Activated naive CD8-positive, alpha-beta T cell treated with anti-CD3 and anti-CD28 coated beads, Interleukin-2, amount 50 U/mL, for 24 hours (primary cell): ENCODE measurements around the gene TIAM2.

Experiments used
- ATAC-seq: fragments of 150-1000 bp; cut with Tn5 transposase; one replicate; pipeline ENCODE4 v1.10.0; 2021
- DNase-seq: peaks from one replicate; pipeline ENCODE4 v3.0.0; 2021
- H3K27ac Mint-ChIP-seq: one replicate; pipeline ENCODE4 v1.8.0; 2021; ENCODE audit warnings: mild to moderate bottlenecking, mixed read lengths
- H3K27me3 Mint-ChIP-seq: one replicate; pipeline ENCODE4 v1.8.0; 2021; ENCODE audit warnings: mixed read lengths
- H3K36me3 Mint-ChIP-seq: one replicate; pipeline ENCODE4 v1.8.0; 2021; ENCODE audit warnings: low read depth, mixed read lengths
- H3K4me1 Mint-ChIP-seq: one replicate; pipeline ENCODE4 v1.8.0; 2021; ENCODE audit warnings: mixed read lengths
- H3K4me3 Mint-ChIP-seq: one replicate; pipeline ENCODE4 v1.8.0; 2021; ENCODE audit warnings: mild to moderate bottlenecking, moderate library complexity, mixed read lengths
- H3K9me3 Mint-ChIP-seq: one replicate; pipeline ENCODE4 v1.8.0; 2021; ENCODE audit warnings: mixed read lengths

The TIAM2 gene

DNA sequence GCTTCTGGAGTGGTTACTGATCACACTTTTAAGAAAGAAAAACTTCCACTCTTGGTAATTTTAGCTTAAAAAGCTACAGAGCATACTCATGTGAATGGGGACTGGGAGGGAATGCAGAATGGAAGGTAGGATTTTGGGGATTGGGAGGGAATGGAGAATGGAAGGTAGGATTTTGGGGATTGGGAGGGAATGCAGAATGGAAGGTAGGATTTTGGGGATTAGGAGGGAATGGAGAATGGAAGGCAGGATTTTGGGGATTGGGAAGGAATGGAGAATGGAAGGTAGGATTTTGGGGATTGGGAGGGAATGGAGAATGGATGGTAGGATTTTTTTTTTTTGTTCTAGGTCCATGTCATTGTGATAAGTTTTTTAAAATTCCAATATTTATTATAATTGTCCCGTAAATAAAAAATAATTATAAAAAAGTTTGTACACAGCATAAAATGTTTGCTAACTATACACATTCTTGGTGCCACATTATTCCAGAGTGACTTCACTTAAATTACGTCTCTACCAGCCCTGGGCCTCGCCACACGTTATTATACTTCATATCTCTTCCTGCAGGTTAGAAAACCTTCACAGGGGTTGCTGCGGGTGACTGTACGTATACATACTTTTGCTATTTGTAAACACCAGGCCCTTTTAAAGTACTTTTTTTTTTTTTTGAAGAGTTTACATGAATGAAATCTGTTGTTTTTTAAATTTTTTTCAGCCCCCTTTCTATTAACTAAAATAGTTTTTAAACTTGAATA is 127.3 kb downstream of the TIAM2 start:
- ATAC-seq (no peak), DNase-seq (no peak)
- Mint-ChIP-seq H3K4me1 (peaks cover 27% of the 10 kb centered on the region), H3K9me3 (no peaks in the 10 kb centered on the region), H3K4me3 (no peak overlapping the region), H3K36me3 (peaks cover 6% of the 10 kb centered on the region), H3K27me3 (peaks cover 5% of the 10 kb centered on the region), H3K27ac (no peak overlapping the region)

DNA sequence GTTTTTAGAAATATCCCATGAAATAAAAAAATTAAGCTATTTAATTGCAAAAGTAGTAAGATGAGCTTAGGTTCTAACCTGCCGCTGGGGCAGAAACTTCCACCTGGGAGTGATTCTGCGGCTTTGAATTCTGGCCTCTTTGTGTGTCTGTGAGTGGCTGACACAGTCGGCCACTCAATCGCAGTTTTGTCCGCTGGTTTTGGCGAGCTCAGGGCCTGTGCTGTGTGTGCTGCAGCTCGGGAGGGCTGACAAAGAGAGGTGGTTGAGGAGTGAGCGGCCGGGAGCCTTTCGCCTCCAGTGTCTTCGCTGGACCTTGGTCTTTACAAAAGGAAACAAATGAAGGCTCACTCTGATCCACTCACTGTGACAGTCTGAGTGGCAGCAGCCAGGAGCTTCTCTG is 128.4 kb downstream of the TIAM2 start:
- H3K36me3 Mint-ChIP-seq = peaks cover 8% of the 10 kb centered on the region
- H3K4me1 Mint-ChIP-seq = peaks cover 32% of the 10 kb centered on the region
- H3K4me3 Mint-ChIP-seq = no peak overlapping the region
- ATAC-seq = no peak
- H3K9me3 Mint-ChIP-seq = no peaks in the 10 kb centered on the region
- no peak overlapping the region for H3K27ac Mint-ChIP-seq
- H3K27me3 Mint-ChIP-seq = peaks cover 5% of the 10 kb centered on the region
- no peak for DNase-seq

DNA sequence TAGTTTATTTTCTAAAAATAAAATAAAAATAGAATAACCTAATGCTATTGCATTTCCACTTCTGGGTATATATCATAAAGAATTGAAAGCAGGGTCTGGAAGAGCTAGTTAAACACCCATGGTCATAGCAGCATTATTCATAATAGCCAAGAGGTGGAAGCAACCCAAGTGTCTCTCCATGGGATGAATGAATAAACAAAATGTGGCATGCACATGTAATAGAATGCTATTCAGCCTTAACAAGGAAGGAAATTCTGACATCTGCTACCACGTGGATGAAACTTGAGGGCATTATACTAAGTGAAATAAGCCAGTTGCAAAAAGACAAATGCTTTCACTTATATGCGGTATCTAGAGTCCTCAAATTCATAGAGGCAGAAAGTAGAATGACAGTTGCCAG is 130.8 kb downstream of the TIAM2 start:
- Mint-ChIP-seq H3K36me3 (peaks cover 12% of the 10 kb centered on the region), H3K27ac (peak overlapping the region; percentile 75), H3K27me3 (peaks cover 5% of the 10 kb centered on the region), H3K4me3 (peak overlapping the region; percentile 37), H3K4me1 (peaks cover 51% of the 10 kb centered on the region), H3K9me3 (no peaks in the 10 kb centered on the region)
- DNase-seq (no peak), ATAC-seq (no peak)

DNA sequence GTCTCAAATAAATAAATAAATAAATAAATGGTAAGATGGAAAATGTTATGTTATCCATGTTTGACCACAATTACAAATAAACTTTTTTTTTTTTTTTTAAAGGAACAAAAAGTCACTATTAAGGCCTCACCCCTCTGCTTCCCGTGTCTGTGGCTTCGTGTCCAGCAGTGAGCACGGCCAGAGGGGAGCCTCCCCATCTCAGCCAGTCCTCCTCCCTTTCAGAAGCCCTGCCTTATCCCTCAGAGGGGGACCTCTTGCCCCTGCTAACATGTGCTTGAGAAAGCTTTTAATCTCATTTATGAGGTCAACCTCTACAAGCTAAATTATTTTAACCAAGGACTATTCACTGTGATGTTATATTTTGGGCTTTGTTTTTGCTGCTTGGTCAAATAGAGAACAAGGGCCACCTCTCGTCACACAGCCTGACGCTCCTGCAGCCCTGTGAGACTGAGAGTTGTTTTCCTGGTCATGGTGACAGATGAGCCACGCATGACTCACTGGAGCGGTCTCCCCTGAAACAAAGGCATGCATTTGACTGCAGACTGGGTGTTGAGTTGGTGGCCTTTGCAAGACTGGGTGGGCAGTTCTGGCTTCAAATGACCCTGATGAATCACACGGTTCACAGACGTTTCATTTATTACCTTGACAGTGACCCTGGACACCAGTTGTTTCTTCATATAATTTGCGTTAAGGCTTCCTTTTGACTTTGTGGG is 131.8 kb downstream of the TIAM2 start:
- Mint-ChIP-seq H3K36me3 (peaks cover 12% of the 10 kb centered on the region), H3K9me3 (no peaks in the 10 kb centered on the region), H3K4me3 (peak overlapping the region; percentile 50), H3K27me3 (peaks cover 3% of the 10 kb centered on the region), H3K4me1 (peaks cover 50% of the 10 kb centered on the region), H3K27ac (peak overlapping the region; percentile 84)
- ATAC-seq = peak; percentile 95
- peak; percentile 69 for DNase-seq

DNA sequence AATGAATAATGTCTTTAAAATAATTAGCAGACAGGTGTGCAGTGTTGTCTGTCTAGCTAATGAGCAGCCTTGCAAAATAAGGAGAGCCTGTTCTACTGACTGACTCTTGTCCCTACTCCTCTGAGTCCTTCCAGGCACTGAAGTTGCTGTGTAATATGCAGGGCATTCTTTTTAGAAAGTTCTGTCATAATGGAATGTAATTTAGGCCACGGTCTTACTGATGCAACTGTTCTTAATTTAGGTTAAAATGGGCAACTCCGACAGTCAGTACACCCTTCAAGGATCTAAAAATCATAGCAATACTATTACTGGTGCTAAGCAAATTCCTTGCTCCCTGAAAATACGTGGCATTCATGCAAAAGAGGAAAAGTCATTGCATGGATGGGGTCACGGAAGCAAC is 133.9 kb downstream of the TIAM2 start:
- ATAC-seq (no peak), DNase-seq (no peak)
- peaks cover 20% of the 10 kb centered on the region for H3K36me3 Mint-ChIP-seq
- no peak overlapping the region for H3K27ac Mint-ChIP-seq
- H3K9me3 Mint-ChIP-seq = no peaks in the 10 kb centered on the region
- peaks cover 56% of the 10 kb centered on the region for H3K4me1 Mint-ChIP-seq
- H3K27me3 Mint-ChIP-seq = no peaks in the 10 kb centered on the region
- H3K4me3 Mint-ChIP-seq = no peak overlapping the region

DNA sequence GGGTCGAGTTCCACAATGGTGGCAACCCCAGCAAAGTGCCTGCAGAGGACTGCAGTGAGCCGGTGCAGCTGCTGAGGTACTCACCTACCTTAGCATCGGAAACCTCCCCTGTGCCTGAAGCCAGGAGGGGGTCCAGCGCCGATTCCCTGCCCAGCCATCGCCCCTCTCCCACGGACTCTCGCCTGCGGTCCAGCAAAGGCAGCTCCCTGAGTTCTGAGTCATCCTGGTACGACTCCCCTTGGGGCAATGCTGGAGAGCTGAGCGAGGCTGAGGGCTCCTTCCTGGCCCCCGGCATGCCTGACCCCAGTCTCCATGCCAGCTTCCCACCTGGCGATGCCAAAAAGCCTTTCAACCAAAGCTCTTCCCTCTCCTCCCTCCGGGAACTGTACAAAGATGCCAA is 134.6 kb downstream of the TIAM2 start:
- Mint-ChIP-seq H3K36me3 (peaks cover 20% of the 10 kb centered on the region), H3K27me3 (no peaks in the 10 kb centered on the region), H3K27ac (peak overlapping the region; percentile 91), H3K4me1 (peaks cover 56% of the 10 kb centered on the region), H3K4me3 (peak overlapping the region; percentile 36), H3K9me3 (no peaks in the 10 kb centered on the region)
- ATAC-seq = no peak
- DNase-seq = no peak

DNA sequence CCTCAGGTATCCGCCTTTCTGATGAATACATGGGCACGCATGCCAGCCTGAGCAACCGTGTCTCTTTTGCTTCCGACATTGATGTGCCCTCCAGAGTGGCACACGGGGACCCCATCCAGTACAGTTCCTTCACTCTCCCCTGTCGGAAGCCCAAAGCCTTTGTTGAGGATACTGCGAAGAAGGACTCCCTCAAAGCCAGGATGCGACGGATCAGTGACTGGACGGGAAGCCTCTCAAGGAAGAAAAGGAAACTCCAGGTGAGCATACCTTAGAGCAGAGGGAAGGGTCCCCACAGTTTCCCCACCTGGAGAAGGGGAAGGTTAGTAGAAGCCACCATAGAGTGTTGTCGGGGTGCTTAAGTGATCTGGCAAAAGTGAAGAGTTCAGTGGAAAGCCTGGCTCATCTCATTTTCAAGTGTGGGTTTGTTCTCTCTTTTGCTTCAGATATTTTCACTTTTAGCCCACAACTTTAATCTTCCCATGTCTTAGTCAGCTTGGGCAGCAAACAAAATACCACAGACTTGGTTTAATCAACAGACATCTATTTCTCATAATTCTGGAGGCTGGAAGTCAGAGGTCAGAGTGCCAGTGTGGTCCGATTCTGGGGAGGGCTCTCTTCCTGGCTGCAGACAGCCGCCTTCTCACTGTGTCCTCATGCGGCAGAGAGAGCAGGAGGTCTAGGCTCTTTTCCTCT is 135.2 kb downstream of the TIAM2 start:
- Mint-ChIP-seq H3K36me3 (peaks cover 20% of the 10 kb centered on the region), H3K4me3 (peak overlapping the region; percentile 36), H3K9me3 (no peaks in the 10 kb centered on the region), H3K27me3 (no peaks in the 10 kb centered on the region), H3K27ac (peak overlapping the region; percentile 91), H3K4me1 (peaks cover 55% of the 10 kb centered on the region)
- ATAC-seq (peak; percentile 73), DNase-seq (no peak)

DNA sequence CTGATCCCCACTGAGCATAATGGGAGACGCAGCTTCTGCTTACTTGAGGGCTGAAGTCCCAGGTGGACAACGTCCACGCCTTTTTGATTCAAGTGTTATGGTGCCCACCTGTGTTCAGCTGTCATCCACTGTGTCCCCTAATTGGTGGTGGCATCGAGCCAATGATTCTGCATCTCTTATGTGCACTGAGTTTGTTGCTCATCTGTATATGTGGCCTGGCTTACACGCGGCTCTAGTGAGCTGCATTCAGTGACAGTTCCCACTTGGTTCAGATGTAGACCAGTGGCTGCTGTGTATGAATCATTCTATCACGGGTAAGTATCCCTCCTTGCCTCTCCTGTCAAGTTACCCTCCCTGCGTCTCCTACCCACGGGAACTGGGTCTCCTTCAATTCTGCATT is 137.5 kb downstream of the TIAM2 start:
- DNase-seq (no peak), ATAC-seq (no peak)
- Mint-ChIP-seq H3K36me3 (peaks cover 21% of the 10 kb centered on the region), H3K4me3 (no peak overlapping the region), H3K9me3 (no peaks in the 10 kb centered on the region), H3K4me1 (peaks cover 39% of the 10 kb centered on the region), H3K27ac (no peak overlapping the region), H3K27me3 (no peaks in the 10 kb centered on the region)

DNA sequence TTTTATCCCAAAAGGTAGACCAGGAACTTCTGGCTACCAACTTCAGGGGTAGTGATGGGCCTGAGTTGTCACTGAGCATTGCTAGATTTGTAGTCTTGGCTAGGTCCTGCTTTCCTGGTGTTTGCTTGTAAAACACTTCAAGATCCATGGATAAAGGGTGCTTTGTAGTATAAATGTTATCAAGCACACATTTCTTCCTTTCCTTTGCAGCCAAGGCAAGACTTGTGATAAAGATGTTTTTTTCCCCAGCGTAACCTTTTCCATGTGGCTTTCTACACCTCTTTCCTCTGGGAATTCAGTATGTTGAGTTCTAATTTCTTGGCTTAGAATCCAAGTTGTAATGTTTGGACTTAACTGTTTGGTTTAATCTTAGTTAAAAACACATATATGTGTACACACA is 145.9 kb downstream of the TIAM2 start:
- H3K9me3 Mint-ChIP-seq = no peaks in the 10 kb centered on the region
- no peak overlapping the region for H3K27ac Mint-ChIP-seq
- peaks cover 36% of the 10 kb centered on the region for H3K4me1 Mint-ChIP-seq
- DNase-seq = no peak
- H3K27me3 Mint-ChIP-seq = no peaks in the 10 kb centered on the region
- H3K36me3 Mint-ChIP-seq = peaks cover 36% of the 10 kb centered on the region
- no peak overlapping the region for H3K4me3 Mint-ChIP-seq
- ATAC-seq = no peak

DNA sequence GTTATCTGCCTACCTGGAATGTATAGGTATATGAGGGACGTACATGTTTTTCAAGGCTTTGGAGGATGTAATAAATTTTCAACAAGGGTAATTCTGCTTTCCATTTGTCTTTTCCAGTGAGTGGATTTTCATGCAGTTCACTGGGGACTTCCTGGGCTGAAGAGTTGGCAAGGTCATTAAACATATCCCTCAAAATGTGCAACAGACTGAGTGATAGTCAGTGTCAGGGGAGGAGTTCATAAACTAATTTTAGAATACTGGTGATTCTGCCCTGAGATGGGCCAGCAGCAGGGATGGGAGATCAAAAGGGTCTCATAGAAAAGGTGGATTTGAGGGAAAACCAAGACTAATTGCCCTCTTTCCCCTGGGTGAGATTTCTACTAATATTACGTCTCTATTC is 146.4 kb downstream of the TIAM2 start:
- ATAC-seq = no peak
- Mint-ChIP-seq H3K9me3 (no peaks in the 10 kb centered on the region), H3K27ac (no peak overlapping the region), H3K4me3 (no peak overlapping the region), H3K27me3 (no peaks in the 10 kb centered on the region), H3K36me3 (peaks cover 39% of the 10 kb centered on the region), H3K4me1 (peaks cover 39% of the 10 kb centered on the region)
- no peak for DNase-seq

DNA sequence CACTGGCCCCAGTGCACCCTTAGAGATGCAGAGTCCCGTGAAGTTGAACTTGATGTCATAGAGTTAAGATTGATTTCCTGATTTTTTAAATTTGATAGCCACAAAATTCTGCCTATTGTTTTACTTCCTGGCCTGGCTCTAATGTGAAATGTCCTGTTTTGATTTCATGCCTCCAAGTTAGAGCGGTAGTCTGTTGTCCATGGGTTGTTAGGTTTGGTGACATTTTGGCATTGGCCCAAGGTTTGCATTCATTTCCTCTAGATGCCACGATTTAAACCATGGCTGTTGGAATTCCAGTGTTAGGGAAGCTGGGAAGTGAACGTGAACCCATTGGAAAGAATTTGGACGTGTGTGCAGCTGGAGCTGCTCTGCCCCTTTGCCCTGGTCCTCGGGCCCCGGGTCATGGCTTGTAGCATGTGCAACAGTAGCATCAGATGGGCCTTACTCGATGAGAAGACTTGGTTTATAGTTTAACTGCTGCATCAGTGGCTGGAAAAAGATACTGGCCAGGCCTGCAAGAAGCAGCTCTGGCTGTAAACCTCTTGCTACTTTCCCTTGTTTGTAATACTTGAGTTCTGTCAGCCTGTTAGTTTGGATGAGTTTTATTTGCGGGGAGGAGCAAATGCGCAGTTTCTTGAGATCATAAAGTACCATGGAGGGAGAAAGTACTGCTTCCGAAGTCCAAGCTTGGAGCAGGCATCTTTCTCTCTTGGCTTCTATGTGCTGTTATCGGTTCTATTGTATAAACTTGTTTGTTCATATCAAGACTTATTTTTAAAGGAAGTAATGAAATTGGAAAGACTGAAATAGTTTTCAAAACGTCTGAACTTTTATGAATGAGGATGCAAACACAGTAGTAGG is 147.3 kb downstream of the TIAM2 start:
- peak overlapping the region; percentile 63 for H3K4me3 Mint-ChIP-seq
- H3K27me3 Mint-ChIP-seq = no peaks in the 10 kb centered on the region
- DNase-seq = no peak
- peaks cover 39% of the 10 kb centered on the region for H3K4me1 Mint-ChIP-seq
- H3K9me3 Mint-ChIP-seq = no peaks in the 10 kb centered on the region
- H3K27ac Mint-ChIP-seq = peak overlapping the region; percentile 78
- no peak for ATAC-seq
- H3K36me3 Mint-ChIP-seq = peaks cover 35% of the 10 kb centered on the region

DNA sequence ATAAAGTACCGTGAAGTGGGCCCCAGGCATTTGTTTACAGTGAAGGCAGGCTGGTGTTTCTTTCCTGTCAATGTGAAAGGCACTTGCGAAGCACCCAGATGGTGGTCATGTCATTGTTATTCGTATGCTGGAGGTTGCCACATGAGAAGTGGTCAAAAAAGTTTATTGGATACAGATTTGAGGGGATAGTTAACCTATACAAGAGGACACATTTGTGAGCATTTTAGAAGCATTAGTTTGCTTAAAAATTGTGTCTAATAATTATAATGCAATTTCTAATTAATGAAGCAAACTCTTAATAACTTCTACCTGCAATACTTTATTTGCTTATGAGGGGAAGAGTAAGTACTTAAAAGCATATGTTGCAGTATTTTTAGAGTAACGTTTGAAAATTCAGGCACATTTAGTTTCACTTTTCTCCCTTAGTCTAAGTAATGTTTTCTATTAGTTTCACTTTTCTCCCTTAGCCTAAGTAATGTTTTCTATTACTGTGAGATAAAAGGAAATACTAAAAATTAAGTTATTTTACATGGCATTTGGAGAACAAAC is 148.0 kb downstream of the TIAM2 start:
- H3K4me1 Mint-ChIP-seq = peaks cover 46% of the 10 kb centered on the region
- H3K27ac Mint-ChIP-seq = peak overlapping the region; percentile 78
- ATAC-seq = no peak
- peak overlapping the region; percentile 63 for H3K4me3 Mint-ChIP-seq
- DNase-seq = no peak
- no peaks in the 10 kb centered on the region for H3K9me3 Mint-ChIP-seq
- H3K27me3 Mint-ChIP-seq = no peaks in the 10 kb centered on the region
- peaks cover 37% of the 10 kb centered on the region for H3K36me3 Mint-ChIP-seq

DNA sequence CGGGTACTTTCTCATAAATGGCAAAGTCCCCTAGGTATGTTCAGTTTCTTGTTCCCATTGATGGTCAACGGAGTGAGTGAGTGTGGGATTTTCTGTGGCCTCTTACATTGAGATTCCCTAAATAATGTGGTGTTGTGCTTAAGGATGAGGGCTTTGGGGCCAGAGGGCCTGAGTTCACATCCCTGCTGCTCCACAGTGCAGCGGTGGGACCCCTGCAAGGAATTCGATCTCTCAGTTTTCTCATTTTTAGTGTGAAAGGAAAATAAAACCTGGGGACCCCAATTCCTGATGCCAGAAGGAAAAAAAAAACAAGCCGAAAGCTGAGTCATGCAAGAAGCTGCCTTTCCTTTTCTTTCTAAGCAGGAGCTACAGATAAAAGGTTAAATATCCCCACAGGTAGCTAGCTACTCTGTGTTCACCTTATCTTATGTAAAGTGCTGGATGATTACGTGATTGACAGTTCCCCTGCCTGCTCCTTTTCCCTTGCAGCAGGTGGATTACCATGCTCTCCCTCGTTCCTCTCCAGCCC is 148.5 kb downstream of the TIAM2 start:
- H3K27me3 Mint-ChIP-seq = no peaks in the 10 kb centered on the region
- H3K4me1 Mint-ChIP-seq = peaks cover 51% of the 10 kb centered on the region
- DNase-seq (no peak), ATAC-seq (no peak)
- H3K36me3 Mint-ChIP-seq = peaks cover 34% of the 10 kb centered on the region
- H3K4me3 Mint-ChIP-seq = peak overlapping the region; percentile 63
- H3K9me3 Mint-ChIP-seq = no peaks in the 10 kb centered on the region
- H3K27ac Mint-ChIP-seq = peak overlapping the region; percentile 78

DNA sequence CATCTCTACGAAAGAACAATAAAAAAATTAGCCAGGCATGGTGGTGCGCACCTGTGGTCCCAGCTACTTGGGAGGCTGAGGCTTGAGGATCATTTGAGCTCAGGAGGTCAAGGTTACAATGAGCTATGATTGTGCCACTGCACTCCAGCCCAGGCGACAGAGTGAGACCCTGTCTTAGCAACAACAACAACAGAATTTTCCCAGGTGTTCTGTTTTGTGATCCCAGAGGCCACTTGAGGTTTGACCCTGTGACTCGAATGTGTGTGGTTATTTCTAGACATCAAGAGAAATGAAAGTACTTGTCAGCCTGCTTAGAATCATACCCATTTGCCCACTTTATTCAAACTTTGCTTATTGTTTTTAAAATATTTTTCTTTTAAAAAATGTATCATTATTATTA is 151.1 kb downstream of the TIAM2 start:
- no peaks in the 10 kb centered on the region for H3K27me3 Mint-ChIP-seq

More for the DNA sequence above, 151.1 kb downstream of the TIAM2 start:
- Mint-ChIP-seq H3K4me3 (no peak overlapping the region), H3K36me3 (peaks cover 37% of the 10 kb centered on the region), H3K27ac (peak overlapping the region; percentile 23), H3K4me1 (peaks cover 76% of the 10 kb centered on the region), H3K9me3 (no peaks in the 10 kb centered on the region)
- ATAC-seq (no peak), DNase-seq (no peak)
